Mammary epithelial cell (primary cell): Measurements from ENCODE around the gene GAA.

Experiments used
- EZH2 ChIP-seq: IDR thresholded peaks from 2 replicates; pipeline ENCODE4 v1.6.1; 2012; ENCODE audit warnings: low read length, inconsistent platforms, borderline replicate concordance
- TF ChIP-seq, protein P1 (sequence below), 2 donors: IDR thresholded peaks in 1 of 2; conservative IDR thresholded peaks in 1 of 2; 2 replicates each; pipeline ENCODE4 v1.5.1; 2011 to 2012; ENCODE audit warnings: inconsistent platforms in 2 of 2, low read length in 2 of 2, mild to moderate bottlenecking in 2 of 2, control low read depth in 1 of 2, low read depth in 1 of 2; ENCODE audit not compliant: insufficient read depth in 1 of 2; ENCODE audit errors: extremely low read depth in 1 of 2

DNA sequence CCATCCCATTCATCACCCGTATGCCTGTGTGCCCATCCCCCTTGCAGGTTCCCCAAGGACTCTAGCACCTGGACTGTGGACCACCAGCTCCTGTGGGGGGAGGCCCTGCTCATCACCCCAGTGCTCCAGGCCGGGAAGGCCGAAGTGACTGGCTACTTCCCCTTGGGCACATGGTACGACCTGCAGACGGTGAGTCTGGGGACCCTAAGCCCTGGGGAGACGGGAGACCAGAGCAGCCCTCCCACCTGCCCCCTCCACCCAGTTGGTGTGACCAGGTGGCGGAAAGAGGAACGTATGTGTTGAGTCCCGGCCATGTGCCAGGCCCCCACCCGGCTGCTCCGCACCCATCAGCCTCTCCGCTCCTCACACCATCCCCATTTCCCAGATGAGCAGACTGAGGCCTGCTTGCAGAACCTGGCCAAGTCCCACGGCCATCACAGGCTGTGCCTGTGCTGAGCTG, 15.6 kb downstream of the GAA start:
- no peak for TF ChIP-seq EZH2
- TF ChIP-seq, protein P1, sequence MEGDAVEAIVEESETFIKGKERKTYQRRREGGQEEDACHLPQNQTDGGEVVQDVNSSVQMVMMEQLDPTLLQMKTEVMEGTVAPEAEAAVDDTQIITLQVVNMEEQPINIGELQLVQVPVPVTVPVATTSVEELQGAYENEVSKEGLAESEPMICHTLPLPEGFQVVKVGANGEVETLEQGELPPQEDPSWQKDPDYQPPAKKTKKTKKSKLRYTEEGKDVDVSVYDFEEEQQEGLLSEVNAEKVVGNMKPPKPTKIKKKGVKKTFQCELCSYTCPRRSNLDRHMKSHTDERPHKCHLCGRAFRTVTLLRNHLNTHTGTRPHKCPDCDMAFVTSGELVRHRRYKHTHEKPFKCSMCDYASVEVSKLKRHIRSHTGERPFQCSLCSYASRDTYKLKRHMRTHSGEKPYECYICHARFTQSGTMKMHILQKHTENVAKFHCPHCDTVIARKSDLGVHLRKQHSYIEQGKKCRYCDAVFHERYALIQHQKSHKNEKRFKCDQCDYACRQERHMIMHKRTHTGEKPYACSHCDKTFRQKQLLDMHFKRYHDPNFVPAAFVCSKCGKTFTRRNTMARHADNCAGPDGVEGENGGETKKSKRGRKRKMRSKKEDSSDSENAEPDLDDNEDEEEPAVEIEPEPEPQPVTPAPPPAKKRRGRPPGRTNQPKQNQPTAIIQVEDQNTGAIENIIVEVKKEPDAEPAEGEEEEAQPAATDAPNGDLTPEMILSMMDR (conservative IDR thresholded peaks at IDR 0.05 in 1 of 2, IDR thresholded peaks at IDR 0.05 in 1 of 2; ENCODE audit: extremely low read depth in 1 of 2, insufficient read depth in 1 of 2, low read depth in 1 of 2, low read length in 2 of 2): no peak
